Measurements from ENCODE around the gene SMARCC2.

GRCh38 chr12:56220611-56221231 is 31.4 kb upstream of the SMARCC2 start:
- TF ChIP-seq POLR2A (IDR thresholded peaks at IDR 0.05) (no peak), POLR2AphosphoS5 (IDR thresholded peaks at IDR 0.05) (no peak)
- TF ChIP-seq, protein P1, sequence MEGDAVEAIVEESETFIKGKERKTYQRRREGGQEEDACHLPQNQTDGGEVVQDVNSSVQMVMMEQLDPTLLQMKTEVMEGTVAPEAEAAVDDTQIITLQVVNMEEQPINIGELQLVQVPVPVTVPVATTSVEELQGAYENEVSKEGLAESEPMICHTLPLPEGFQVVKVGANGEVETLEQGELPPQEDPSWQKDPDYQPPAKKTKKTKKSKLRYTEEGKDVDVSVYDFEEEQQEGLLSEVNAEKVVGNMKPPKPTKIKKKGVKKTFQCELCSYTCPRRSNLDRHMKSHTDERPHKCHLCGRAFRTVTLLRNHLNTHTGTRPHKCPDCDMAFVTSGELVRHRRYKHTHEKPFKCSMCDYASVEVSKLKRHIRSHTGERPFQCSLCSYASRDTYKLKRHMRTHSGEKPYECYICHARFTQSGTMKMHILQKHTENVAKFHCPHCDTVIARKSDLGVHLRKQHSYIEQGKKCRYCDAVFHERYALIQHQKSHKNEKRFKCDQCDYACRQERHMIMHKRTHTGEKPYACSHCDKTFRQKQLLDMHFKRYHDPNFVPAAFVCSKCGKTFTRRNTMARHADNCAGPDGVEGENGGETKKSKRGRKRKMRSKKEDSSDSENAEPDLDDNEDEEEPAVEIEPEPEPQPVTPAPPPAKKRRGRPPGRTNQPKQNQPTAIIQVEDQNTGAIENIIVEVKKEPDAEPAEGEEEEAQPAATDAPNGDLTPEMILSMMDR (IDR thresholded peaks at IDR 0.05) = no peak

Measured in stomach (tissue), 4 donors.